Mammary epithelial cell (primary cell): ENCODE data around the gene CFAP251.
"Not testable (repeated sequence)": the region's sequence is repeated elsewhere in the genome, so short reads cannot be mapped to it uniquely, and the experiment has no call there.

Source experiments
- CTCF ChIP-seq, 2 donors: IDR thresholded peaks in 1 of 2; conservative IDR thresholded peaks in 1 of 2; 2 replicates each; pipeline ENCODE4 v1.5.1; 2011 to 2012; ENCODE audit warnings: inconsistent platforms in 2 of 2, low read length in 2 of 2, mild to moderate bottlenecking in 2 of 2, control low read depth in 1 of 2, low read depth in 1 of 2; ENCODE audit not compliant: insufficient read depth in 1 of 2; ENCODE audit errors: extremely low read depth in 1 of 2
- EZH2 ChIP-seq: IDR thresholded peaks from 2 replicates; pipeline ENCODE4 v1.6.1; 2012; ENCODE audit warnings: low read length, inconsistent platforms, borderline replicate concordance

DNA sequence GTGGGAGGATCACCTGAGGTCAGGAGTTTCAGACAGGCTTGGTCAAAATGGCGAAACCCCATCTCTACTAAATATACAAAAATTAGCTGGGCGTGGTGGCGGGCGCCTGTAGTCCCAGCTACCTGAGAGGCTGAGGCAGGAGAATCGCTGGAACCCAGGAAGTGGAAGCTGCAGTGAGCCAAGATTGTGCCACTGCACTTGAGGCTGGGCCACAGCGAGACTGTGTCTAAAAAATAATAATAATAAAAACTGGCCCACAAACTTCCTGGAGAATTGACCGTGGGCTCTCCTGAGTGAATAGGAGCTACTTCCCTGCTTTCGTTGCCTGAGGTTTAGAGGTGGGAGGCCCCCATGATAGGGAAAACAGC is 42.3 kb upstream of the CFAP251 start:
- TF ChIP-seq CTCF (conservative IDR thresholded peaks at IDR 0.05 in 1 of 2, IDR thresholded peaks at IDR 0.05 in 1 of 2; ENCODE audit: extremely low read depth in 1 of 2, insufficient read depth in 1 of 2, low read depth in 1 of 2, low read length in 2 of 2); EZH2: not testable (repeated sequence)
